Hepatocyte (in vitro differentiated cells): Measurements from ENCODE around the gene SERPINA3.

Experiments
- EZH2 ChIP-seq: fragments of 200-600 bp; sonication (generic); IDR thresholded peaks from 2 replicates; pipeline ENCODE4 v1.6.1; 2016; ENCODE audit warnings: antibody characterized with exemption, mild to moderate bottlenecking, borderline replicate concordance
- TF ChIP-seq, protein P1 (sequence below): fragments of 200-600 bp; sonication (generic); IDR thresholded peaks from 2 replicates; pipeline ENCODE4 v1.5.1; 2016; ENCODE audit warnings: antibody characterized with exemption, mild to moderate bottlenecking; ENCODE audit not compliant: poor library complexity

DNA sequence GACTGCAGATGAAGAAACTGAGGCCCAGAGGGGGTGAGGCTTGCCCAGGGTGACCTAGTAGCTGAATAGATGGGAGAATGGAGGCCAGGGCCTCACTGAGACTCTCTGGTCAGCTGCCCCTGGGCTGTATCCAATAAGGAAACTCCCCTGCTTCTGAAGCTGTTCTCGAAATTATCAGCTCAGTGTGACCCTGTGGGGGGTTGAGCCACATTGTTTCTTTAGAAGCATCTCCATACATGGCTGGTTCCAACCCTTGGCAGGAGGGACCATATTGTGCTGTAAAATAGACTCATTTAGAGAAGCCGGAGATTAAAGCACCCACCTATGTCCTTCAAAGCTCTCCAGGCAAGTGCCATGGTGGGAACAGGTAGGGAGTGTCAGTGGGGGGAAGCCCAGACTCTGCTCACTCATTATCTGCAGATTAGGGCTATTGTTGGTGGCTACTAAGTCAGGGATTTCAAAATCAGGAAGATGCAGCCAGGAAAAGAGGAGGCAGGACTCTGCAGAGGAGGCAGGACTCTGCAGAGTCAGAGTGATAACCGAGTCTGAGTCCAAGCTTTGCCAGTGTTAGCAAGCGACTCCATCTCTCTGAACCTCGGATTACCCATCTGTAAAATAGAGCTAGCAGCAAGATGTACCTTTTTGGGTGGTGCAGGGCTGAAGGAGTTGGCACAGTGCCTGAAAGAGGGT, 27.5 kb upstream of the SERPINA3 start:
- TF ChIP-seq, protein P1, sequence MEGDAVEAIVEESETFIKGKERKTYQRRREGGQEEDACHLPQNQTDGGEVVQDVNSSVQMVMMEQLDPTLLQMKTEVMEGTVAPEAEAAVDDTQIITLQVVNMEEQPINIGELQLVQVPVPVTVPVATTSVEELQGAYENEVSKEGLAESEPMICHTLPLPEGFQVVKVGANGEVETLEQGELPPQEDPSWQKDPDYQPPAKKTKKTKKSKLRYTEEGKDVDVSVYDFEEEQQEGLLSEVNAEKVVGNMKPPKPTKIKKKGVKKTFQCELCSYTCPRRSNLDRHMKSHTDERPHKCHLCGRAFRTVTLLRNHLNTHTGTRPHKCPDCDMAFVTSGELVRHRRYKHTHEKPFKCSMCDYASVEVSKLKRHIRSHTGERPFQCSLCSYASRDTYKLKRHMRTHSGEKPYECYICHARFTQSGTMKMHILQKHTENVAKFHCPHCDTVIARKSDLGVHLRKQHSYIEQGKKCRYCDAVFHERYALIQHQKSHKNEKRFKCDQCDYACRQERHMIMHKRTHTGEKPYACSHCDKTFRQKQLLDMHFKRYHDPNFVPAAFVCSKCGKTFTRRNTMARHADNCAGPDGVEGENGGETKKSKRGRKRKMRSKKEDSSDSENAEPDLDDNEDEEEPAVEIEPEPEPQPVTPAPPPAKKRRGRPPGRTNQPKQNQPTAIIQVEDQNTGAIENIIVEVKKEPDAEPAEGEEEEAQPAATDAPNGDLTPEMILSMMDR = no peak
- no peak for TF ChIP-seq EZH2
